Neural progenitor cell (in vitro differentiated cells): ENCODE data around the gene TMEM140.

Source experiments
- EZH2 ChIP-seq: fragments of 200-600 bp; sonication (generic); IDR thresholded peaks from 2 replicates; pipeline ENCODE4 v1.6.1; 2017; ENCODE audit warnings: antibody characterized with exemption, mild to moderate bottlenecking, moderate library complexity
- TF ChIP-seq, protein P1 (sequence below): fragments of 200-600 bp; sonication (generic); IDR thresholded peaks from 2 replicates; pipeline ENCODE4 v1.5.1; 2017; ENCODE audit warnings: antibody characterized with exemption, mild to moderate bottlenecking

DNA sequence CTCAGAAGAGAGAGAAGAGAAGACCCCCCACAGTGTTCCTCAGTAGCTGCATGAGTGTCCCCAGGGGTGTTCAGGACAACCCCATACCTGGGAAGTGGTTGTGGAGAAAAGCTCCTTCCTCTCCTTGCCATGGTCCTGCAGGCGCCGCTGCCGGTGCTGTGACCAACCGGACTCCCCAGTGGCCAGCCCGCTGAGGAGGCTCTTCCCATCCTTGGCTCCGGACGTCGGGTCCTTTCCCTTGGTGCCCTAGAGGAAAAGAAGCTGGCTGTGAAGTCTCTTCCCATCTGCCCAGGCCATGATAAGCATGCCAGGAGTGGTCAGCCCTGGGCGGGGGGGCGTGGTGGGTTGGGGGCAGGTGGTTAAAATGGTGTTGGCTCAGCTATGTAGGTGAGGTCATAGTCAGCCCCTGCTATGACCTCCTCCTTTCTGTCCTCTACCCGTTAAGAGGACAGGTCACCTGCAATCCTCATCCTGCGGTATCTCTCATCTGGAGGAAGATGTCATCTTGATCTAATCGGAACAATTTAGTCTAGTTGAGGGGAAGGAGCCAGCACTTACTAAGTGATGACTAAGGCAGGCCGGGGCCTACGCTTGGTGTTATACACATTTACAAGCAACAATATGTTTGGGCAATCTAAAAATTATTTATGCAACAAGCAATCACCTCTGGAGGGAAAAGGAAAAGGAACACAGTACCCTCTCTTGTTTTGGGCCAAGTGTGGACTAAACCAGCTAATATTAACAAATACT, 50.2 kb downstream of the TMEM140 start:
- TF ChIP-seq, protein P1, sequence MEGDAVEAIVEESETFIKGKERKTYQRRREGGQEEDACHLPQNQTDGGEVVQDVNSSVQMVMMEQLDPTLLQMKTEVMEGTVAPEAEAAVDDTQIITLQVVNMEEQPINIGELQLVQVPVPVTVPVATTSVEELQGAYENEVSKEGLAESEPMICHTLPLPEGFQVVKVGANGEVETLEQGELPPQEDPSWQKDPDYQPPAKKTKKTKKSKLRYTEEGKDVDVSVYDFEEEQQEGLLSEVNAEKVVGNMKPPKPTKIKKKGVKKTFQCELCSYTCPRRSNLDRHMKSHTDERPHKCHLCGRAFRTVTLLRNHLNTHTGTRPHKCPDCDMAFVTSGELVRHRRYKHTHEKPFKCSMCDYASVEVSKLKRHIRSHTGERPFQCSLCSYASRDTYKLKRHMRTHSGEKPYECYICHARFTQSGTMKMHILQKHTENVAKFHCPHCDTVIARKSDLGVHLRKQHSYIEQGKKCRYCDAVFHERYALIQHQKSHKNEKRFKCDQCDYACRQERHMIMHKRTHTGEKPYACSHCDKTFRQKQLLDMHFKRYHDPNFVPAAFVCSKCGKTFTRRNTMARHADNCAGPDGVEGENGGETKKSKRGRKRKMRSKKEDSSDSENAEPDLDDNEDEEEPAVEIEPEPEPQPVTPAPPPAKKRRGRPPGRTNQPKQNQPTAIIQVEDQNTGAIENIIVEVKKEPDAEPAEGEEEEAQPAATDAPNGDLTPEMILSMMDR = no peak
- no peak for TF ChIP-seq EZH2
